ENCODE measurements around the gene SEM1. TPM values are rescaled to one million over a fixed set of nuclear protein-coding genes. Genes with fewer than 3 reads are reported as not detected.

SEM1 gene
- total and polyA plus RNA-seq, 9 of the 15 experiments (the other 6 are each of a cell fraction or from before 2014, with no cell fraction given): 74.7 to 938 (median 454) TPM

DNA sequence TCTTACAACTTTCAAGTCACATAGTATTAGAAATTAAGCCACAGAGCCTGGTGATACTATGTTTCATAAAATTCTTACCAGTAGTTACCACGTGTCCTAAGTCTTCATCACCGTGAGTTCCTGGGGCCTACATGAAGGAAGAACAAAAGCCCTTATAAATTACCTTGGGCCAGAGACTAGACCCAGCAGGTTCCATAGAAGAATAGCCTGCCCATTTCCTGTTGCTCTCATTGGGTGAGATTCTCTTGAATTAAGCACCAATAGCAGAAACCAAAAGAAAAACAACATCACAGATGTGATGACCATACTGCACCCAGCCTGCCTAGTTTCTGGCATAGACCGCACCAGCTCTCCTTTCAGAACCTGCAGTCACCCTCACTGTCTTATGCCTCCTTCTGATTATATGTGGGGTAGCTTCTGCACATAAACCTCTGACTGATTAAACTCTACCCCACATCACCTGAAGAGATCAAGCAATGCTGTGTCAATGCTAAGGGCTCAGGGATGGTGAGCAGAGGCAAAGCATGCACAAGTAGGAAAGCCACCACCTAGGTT lies 18.0 kb upstream of the SEM1 start:
- H3K9me3 ChIP-seq (replicated peaks; ENCODE audit: control insufficient read depth, insufficient read depth, low read depth, low read length): no peaks in the 10 kb centered on the region
- H3K36me3 ChIP-seq (ENCODE audit: control insufficient read depth, insufficient read depth, low read length): no peaks in the 10 kb centered on the region
- TF ChIP-seq U2AF2 (optimal IDR thresholded peaks at IDR 0.05; ENCODE audit: low read depth, low read length) (no peak), RBM25 (IDR thresholded peaks at IDR 0.05; ENCODE audit: low read depth, low read length, severe bottlenecking) (no peak)
- ChIA-PET CTCF (ENCODE audit: low intra/inter-chr PET ratio) (no interaction called here), POLR2A (no interaction called here)
- H3K79me2 ChIP-seq (ENCODE audit: control insufficient read depth, insufficient read depth, low read length): no peaks in the 10 kb centered on the region
- H3K27ac ChIP-seq (ENCODE audit: extremely low read depth, low read depth, low read length): no peak overlapping the region
- H3K9ac ChIP-seq (ENCODE audit: insufficient read depth in 1 of 2, low read depth in 2 of 2, low read length in 2 of 2): no peak overlapping the region
- H3K27me3 ChIP-seq (ENCODE audit: control insufficient read depth in 2 of 2, insufficient read depth in 2 of 2, low read length in 2 of 2): peaks cover 0 to 13% of the 10 kb centered on the region in 2 experiments; a peak in 4 of 5 replicates
- in situ Hi-C loops (cut with MboI): no loop called here
- no peak overlapping the region for H3K4me2 ChIP-seq (ENCODE audit: insufficient read depth, low read length)
- BruUV-seq (replicated peaks): no TSS peak
- ATAC-seq (no peak), DNase-seq (ENCODE audit: extremely low read depth in 1 of 4, low spot score in 3 of 4) (no peak), FAIRE-seq (no peak)
- H3K4me1 ChIP-seq (replicated peaks in 1 of 2; ENCODE audit: control insufficient read depth in 2 of 2, insufficient read depth in 2 of 2, low read length in 2 of 2): no peaks in the 10 kb centered on the region
- H3K4me3 ChIP-seq: no peak overlapping the region
- H2AFZ ChIP-seq (ENCODE audit: low read depth, low read length): no peak overlapping the region
- no peaks in the 10 kb centered on the region for H4K20me1 ChIP-seq (replicated peaks; ENCODE audit: control insufficient read depth, insufficient read depth, low read length)
- intact Hi-C loops (cut with micrococcal nuclease): no loop called here
- no peaks in the 10 kb centered on the region for H3K9me1 ChIP-seq (ENCODE audit: control insufficient read depth, insufficient read depth, low read length)
- WGBS (ENCODE audit: insufficient coverage, low coverage, missing lambda C conversion rate): 3% methylated on average over 3 of the region's 3 CpGs

DNA sequence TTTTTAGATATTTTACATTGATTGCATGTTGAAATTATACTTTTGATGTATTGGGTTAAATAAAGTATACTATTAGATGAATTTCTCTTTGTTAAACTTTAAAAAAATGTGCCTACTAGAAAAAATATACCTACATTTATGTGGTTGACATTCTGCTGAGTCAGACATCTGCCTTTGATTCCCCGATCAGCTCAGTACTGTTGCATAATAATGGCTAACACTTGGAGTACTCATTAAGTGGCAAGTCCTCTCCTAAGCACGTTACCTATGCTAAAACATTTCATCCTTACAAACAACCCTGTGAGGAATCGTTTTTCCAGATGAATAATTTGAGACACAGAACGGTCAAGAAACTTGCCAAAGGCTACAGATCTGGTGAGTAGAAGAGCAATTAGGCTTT lies 14.0 kb upstream of the SEM1 start:
- H3K9me3 ChIP-seq (replicated peaks; ENCODE audit: control insufficient read depth, insufficient read depth, low read depth, low read length): no peaks in the 10 kb centered on the region
- H2AFZ ChIP-seq (ENCODE audit: low read depth, low read length): no peak overlapping the region
- intact Hi-C loops (cut with micrococcal nuclease): no loop called here
- H3K27me3 ChIP-seq (ENCODE audit: control insufficient read depth in 2 of 2, insufficient read depth in 2 of 2, low read length in 2 of 2): peaks cover 0 to 6% of the 10 kb centered on the region in 2 experiments; a peak in 1 of 5 replicates
- ATAC-seq (no peak), FAIRE-seq (no peak), DNase-seq (ENCODE audit: extremely low read depth in 1 of 4, low spot score in 3 of 4) (no peak)
- no TSS peak for BruUV-seq (replicated peaks)
- H3K79me2 ChIP-seq (ENCODE audit: control insufficient read depth, insufficient read depth, low read length): no peaks in the 10 kb centered on the region
- in situ Hi-C loops (cut with MboI): no loop called here
- no peaks in the 10 kb centered on the region for H3K9me1 ChIP-seq (ENCODE audit: control insufficient read depth, insufficient read depth, low read length)
- H3K4me1 ChIP-seq (replicated peaks in 1 of 2; ENCODE audit: control insufficient read depth in 2 of 2, insufficient read depth in 2 of 2, low read length in 2 of 2): no peaks in the 10 kb centered on the region
- no peak overlapping the region for H3K9ac ChIP-seq (ENCODE audit: insufficient read depth in 1 of 2, low read depth in 2 of 2, low read length in 2 of 2)
- TF ChIP-seq RBBP5 (IDR thresholded peaks at IDR 0.05; ENCODE audit: borderline replicate concordance, insufficient read depth, low read length, poor library complexity, severe bottlenecking): no peak
- peak; percentile 35; the same call in 1 of the 2 replicates for TF ChIP-seq CEBPB (tag; IDR thresholded peaks at IDR 0.05)
- TF ChIP-seq ZNF316 (IDR thresholded peaks at IDR 0.05): peak; percentile 70
- peak; percentile 32; the same call in 1 of the 2 replicates for TF ChIP-seq C11orf30 (IDR thresholded peaks at IDR 0.05; ENCODE audit: low read depth)
- no peak for TF ChIP-seq CEBPG (CRISPR knock-in tag; IDR thresholded peaks at IDR 0.05)
- TF ChIP-seq CEBPG (tag; conservative IDR thresholded peaks at IDR 0.05 in 1 of 2, IDR thresholded peaks at IDR 0.05 in 1 of 2): peak in 1 of 2 experiments; percentile 53; a peak in 1 of 4 replicates
- TF ChIP-seq MAFG (tag; conservative IDR thresholded peaks at IDR 0.05): 0 out of 2 replicates have a peak, but pooled peaks have one; percentile 32
- TF ChIP-seq, protein P1, sequence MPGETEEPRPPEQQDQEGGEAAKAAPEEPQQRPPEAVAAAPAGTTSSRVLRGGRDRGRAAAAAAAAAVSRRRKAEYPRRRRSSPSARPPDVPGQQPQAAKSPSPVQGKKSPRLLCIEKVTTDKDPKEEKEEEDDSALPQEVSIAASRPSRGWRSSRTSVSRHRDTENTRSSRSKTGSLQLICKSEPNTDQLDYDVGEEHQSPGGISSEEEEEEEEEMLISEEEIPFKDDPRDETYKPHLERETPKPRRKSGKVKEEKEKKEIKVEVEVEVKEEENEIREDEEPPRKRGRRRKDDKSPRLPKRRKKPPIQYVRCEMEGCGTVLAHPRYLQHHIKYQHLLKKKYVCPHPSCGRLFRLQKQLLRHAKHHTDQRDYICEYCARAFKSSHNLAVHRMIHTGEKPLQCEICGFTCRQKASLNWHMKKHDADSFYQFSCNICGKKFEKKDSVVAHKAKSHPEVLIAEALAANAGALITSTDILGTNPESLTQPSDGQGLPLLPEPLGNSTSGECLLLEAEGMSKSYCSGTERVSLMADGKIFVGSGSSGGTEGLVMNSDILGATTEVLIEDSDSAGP (CRISPR knock-in tag; IDR thresholded peaks at IDR 0.05): no peak
- TF ChIP-seq MAFF (IDR thresholded peaks at IDR 0.05; ENCODE audit: low read length): 0 out of 2 replicates have a peak, but pooled peaks have one; percentile 11
- H3K27ac ChIP-seq (ENCODE audit: extremely low read depth, low read depth, low read length): no peak overlapping the region
- no peaks in the 10 kb centered on the region for H4K20me1 ChIP-seq (replicated peaks; ENCODE audit: control insufficient read depth, insufficient read depth, low read length)
- ChIA-PET CTCF (ENCODE audit: low intra/inter-chr PET ratio) (no interaction called here), POLR2A (no interaction called here)
- H3K4me3 ChIP-seq: no peak overlapping the region
- H3K4me2 ChIP-seq (ENCODE audit: insufficient read depth, low read length): no peak overlapping the region
- WGBS (ENCODE audit: insufficient coverage, low coverage, missing lambda C conversion rate): 0% methylated on average over 4 of the region's 4 CpGs
- no peaks in the 10 kb centered on the region for H3K36me3 ChIP-seq (ENCODE audit: control insufficient read depth, insufficient read depth, low read length)
